Hematopoietic multipotent progenitor cell (in vitro differentiated cells): ENCODE results near the gene URI1. TPM values are rescaled to one million over a fixed set of nuclear protein-coding genes. Genes with fewer than 3 reads are reported as not detected.

Source experiments
- DNase-seq, 3 donors: peaks; one replicate each; pipeline ENCODE4 v3.0.0-alpha.2; 2011 to 2015; ENCODE audit warnings: low read depth in 2 of 3, low spot score in 2 of 3
- total RNA-seq: library from RNA; depleted of rRNA; stranded (reverse); fragments of >200 nt; gene quantifications from one replicate; pipeline ENCODE4 v1.2.3, GENCODE V29; 2012

Gene URI1
- total RNA-seq, 1 donor, result 27.5 TPM

DNA sequence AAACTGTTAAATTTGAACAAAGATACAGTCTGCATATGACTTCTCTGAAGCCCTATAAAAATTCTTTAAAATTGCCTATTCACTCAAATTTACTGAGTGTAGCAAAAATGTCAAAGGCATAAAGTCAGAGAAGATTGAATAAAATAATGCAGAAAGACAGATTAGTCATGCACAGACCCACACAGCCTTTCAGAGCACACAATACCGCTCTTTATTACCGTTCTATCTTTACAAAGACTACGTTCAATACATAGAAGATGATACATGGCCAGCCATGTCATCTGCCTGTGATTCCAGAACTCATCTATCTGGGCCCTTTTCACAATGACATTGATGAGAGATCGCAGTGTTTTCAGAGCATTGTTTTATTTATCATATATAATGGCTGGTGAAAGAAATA is 107.2 kb downstream of the URI1 start:
- no peak for DNase-seq

GRCh38 chr19:30049846-30050667 is 108.0 kb downstream of the URI1 start:
- no peak for DNase-seq

DNA sequence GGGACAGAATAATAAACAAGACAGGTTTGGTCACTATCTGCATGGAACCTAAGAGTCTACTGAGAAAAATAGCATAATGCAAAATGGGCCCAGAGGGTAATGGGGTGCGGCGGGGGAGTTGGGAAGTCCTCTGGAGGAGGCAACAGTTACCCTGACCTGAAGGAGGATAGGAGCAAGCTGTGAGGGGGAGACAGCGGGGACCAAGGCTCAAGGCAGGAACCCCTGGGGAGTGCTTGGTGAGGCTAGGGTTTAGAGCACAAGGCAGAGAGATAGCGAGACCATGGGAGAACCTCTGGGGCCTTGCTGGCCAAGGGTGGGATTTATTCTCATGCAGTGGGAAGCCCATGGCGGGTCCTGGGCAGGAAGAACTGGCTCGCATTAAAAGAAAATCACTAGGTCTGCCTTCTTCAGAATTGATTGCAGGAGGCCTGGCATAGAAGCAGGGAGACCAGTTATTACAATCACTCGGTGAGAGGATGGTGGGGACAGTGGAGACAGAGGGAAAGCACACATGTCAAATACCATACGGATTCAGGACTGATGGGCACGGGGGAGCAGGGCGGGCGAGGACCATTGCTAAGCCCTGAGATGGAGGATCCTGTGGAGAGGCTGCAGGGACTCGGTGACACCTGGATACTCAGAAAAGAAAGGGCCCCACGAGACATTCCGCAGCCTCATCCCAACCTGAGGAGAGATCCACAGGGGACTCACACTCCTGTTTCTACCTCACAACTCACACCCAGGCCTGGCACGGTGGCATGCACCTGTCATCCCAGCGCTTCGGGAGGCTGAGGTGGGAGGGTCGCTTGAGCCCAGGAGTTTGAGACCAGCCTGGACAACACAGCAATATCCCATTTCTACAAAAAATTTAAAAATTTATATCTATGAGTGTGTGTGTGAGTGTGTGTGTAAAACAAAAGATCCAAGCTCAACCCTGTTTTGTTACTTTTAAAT is 110.4 kb downstream of the URI1 start:
- no peak for DNase-seq

DNA sequence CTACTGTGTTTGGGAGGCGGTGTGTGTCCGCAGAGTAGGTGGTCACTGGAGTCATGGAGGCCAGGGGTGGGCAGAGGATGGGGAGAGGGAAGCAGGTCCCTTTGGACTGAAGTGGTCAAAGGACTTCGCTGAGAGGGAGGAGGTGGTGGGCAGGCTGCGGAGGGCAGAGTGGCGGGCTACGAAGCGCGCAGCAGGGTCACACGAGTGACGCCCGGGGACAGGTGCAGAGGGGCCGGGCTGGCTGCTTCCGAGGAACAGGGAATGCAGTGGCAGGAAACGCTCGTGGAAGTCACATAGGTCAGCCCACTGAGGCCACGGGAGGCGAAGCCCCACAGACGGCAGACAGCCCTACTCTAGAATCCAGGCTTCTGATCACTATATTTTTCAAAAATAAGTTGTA is 111.5 kb downstream of the URI1 start:
- no peak for DNase-seq

GRCh38 chr19:30054210-30054609 is 112.2 kb downstream of the URI1 start:
- no peak for DNase-seq

DNA sequence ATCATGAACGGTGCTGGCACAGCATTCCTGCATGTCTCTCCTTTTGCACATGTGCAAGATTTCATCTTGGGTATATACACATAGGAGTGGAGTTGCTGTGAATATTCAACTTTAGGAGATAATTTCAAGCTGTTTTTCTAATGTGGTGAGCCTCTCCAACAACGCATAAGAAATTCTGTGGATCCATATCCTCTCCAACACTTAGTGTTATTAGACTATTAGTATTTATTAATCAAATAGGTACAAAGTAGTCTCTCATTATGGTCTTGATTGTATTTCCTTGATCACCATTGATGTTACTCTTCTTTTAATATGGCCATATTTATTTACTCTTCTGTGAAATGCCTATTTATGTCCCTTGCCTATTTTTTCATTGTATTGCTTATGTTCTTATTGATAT is 114.5 kb downstream of the URI1 start:
- DNase-seq, result no peak

DNA sequence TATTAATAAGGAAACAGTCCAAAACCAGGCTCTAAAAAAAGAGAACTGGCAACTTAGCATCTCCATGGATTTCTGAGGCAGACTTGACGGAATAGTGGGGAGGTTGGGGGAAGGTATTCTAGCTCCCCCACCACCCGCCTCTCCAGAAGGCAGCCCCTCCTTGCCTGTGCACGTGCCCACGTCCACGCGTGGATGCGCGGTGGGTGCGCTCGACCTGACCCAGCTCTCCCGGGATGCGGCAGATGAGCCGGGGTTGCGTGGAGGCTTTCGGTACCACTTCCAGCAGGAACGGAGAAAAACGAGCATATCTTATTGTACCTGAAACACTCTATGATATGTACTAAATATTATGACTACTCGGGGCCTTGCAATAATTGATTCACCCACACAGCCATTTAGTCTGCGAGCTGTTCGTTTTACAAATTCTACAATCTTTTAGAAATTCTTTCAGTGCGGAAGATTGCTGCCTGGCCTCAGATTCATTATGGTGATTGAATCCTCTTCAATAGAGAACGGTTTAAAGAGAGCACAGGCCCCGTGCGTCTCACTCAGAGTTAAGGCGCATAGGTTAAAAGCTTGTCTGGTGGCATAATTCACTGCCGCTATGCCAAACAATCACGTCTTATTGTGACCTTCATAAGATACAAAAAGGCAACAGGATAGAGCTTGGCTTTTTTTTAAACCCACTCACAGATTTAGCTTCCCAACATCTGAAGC is 117.9 kb downstream of the URI1 start:
- no peak for DNase-seq

- DNase-seq, result no peak
These were observed 118.6 kb downstream of the URI1 start for GRCh38 chr19:30060531-30061222.

DNA sequence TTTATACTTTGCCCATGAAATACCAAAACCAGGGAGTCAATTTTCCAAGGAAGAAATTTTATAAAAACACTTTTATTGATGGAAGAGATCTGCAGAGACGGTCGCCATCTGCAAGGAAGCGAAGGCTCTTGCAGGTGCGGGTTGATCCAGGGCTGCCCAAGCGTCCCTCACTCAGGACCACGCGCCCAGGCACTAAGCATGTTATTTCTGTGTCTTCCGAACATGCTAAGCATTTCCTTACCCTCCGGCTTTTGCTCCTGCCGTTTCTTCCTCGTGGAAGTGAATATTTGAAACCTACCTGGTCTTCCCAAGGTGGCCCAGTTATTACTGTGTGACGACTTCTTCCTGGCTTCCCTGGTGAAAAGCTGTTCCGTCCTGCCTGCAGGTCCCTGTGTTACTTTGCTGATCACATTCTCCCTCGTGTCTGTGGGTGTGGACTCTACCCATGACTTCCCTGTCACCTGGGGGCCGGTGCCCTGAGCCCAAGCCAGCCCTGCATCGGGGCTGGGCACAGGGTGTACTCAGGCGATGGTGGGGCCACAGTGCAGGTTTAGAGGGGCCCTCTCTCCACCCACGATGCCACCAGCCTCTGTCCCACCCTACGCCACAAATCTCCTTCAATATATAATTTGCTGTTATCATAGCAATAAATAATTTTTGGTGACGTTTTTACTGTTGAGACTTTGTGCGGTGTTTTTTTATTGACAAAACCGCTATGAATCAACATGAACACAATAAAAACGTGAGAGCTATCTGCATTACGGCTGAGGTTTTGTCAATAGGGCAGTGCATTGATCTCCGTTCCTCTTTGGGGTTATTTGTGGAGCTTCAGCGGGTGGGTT is 119.4 kb downstream of the URI1 start:
- DNase-seq, result no peak

GRCh38 chr19:30062065-30062906 is 120.2 kb downstream of the URI1 start:
- no peak for DNase-seq

DNA sequence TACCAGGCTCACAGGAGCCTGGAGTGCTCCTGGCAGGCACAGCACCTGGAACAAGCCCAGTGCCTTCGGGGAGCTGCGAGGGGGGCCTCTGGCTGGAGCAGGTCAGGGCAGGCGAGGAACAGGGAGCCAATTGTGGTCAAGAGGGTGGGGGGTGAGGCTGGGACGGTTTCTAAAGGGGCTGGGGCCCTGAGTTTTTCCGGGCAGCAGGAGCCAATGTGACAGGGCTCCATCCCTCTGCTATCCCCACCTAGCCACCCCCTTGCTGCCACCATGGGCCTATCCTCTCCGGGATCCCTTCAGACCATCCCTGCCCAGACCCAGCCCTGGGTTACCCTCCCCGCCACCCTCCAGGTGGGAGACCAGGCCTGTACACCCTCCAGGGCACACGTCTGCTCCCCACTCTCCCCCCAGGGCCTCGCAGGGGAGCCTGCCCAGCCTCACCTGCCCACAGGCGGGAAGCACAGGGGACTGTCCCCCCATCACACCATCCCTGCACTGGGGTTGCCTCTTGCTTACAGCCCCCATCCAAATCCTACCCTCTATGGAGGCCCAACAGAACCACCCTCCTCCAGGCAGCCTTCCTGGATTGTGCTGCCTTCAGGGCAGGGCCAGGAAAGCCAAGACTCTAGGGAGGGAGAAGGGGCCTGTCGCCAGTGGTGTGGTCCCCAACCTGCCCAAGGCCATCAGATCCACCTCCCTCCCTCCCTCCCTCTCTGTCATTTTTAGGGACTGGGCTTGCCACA is 121.0 kb downstream of the URI1 start:
- DNase-seq, result no peak

GRCh38 chr19:30063650-30064347 is 121.8 kb downstream of the URI1 start:
- no peak for DNase-seq

DNA sequence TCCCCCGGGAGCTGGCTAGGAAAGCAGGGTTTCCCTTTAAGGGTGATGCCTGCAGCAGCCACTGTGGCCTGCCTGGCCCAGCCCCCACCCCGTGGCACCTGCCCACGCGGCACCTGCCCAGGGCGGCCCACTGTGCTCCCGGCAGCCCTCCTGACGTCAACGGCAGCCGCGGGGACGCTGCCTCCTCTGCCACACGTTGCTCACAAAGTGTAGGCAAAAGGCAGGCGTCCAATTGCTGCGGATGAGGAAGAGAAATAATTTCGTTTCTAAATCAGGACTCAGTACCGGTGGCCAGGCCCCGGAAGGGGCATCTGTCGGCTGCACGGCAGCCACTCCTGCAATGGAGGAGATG is 122.3 kb downstream of the URI1 start:
- DNase-seq, result no peak

DNA sequence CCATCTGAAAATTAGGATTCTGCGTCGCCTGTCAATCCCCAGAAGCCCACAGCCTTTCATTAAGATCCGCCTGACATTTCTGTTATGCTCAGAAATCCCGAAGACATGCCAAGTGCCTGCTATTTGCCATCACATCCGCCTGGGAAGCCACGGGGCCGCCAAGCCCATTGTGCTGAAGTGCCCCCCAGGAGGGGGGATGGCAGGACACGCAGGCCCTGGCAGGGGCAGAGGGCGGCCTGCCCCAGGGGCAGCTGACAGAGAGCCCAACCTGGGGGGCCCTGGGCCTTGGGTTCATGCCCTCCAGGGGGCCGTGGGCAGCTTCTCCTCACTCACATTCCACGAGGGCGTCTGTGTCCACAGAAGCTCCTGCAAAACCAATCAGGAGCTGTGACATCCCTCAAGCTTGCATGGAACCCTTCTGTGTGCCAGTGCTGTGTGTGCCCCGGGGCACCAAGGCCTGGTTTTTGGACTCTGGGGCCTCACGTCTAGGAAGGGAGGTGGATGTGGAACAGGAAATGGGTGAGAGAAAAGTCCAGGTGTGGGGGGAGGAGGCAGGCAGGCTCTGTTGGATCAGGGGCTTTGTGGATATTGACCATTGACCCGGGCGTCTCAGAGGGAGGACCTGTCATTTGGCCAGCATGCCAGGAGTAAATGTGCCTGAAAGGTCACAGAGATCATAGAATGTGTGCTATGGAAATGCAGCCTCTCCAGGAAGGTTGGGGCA is 122.9 kb downstream of the URI1 start:
- DNase-seq, result no peak

- no peak for DNase-seq
These were observed 123.9 kb downstream of the URI1 start for GRCh38 chr19:30065680-30066606.
